OCI-LY7 (cell line): ENCODE data around the gene CAMSAP3. TPM values are rescaled to one million over a fixed set of nuclear protein-coding genes. Genes with fewer than 3 reads are reported as not detected.

Source experiments
- BruUV-seq: library from RNA; stranded (reverse); fragments of 400-500 nt; replicated peaks from 2 replicates; lab custom pipeline; 2021; lab: Mats Ljungman, UMichigan
- CTCF ChIA-PET: fragments of 300-600 bp; sonication (Branson Sonifier 250); formaldehyde crosslinking; loops from one replicate; lab custom pipeline; 2022; ENCODE audit warnings: antibody characterized with exemption; ENCODE audit not compliant: unreplicated experiment; lab: Charles Lee
- POLR2A ChIA-PET: fragments of 300-600 bp; sonication (Branson Sonifier 250); formaldehyde crosslinking; loops from one replicate; lab custom pipeline; 2022; ENCODE audit warnings: antibody characterized with exemption; lab: Charles Lee
- DNase-seq: peaks from one replicate; pipeline ENCODE4 v3.0.0-alpha.2; 2015; ENCODE audit warnings: low spot score
- H2AFZ ChIP-seq: fragments of 200-600 bp; sonication (generic), shearing (Covaris generic); 2 replicates; pipeline ENCODE4 v1.6.1; 2014; ENCODE audit warnings: mild to moderate bottlenecking, antibody characterized with exemption, low read length, moderate library complexity
- H3K27ac ChIP-seq: fragments of 200-600 bp; sonication (generic); 2 replicates; pipeline ENCODE4 v1.5.1; 2014; ENCODE audit warnings: mixed run types, low read depth, mild to moderate bottlenecking, moderate library complexity, low read length, inconsistent platforms; ENCODE audit not compliant: poor library complexity, severe bottlenecking
- H3K36me3 ChIP-seq: fragments of 200-600 bp; sonication (generic); 2 replicates; pipeline ENCODE4 v1.6.1; 2014; ENCODE audit warnings: mild to moderate bottlenecking, antibody characterized with exemption, low read length, moderate library complexity, mixed read lengths; ENCODE audit not compliant: insufficient read depth
- H3K4me1 ChIP-seq: fragments of 200-600 bp; sonication (generic); 2 replicates; pipeline ENCODE4 v1.5.1; 2014; ENCODE audit warnings: mild to moderate bottlenecking, low read length; ENCODE audit not compliant: insufficient read depth, poor library complexity, severe bottlenecking
- H3K4me2 ChIP-seq: fragments of 200-600 bp; sonication (generic); 2 replicates; pipeline ENCODE4 v1.6.1; 2014; ENCODE audit warnings: mild to moderate bottlenecking, low read length
- H3K4me3 ChIP-seq: fragments of 200-600 bp; sonication (generic); 2 replicates; pipeline ENCODE4 v1.5.1; 2014; ENCODE audit warnings: mild to moderate bottlenecking, low read depth, low read length; ENCODE audit not compliant: poor library complexity, severe bottlenecking
- H3K79me2 ChIP-seq: fragments of 200-600 bp; sonication (generic); 2 replicates; pipeline ENCODE4 v1.6.1; 2016; ENCODE audit warnings: low read depth, mild to moderate bottlenecking, low read length, moderate library complexity, mixed read lengths; ENCODE audit not compliant: insufficient read depth
- H3K9me2 ChIP-seq: fragments of 200-600 bp; sonication (generic); 2 replicates; pipeline ENCODE4 v1.6.1; 2016; ENCODE audit warnings: mild to moderate bottlenecking, low read length, mixed read lengths; ENCODE audit not compliant: insufficient read depth
- H3K9me3 ChIP-seq: fragments of 200-600 bp; sonication (generic); 2 replicates; pipeline ENCODE4 v1.6.1; 2014; ENCODE audit warnings: mild to moderate bottlenecking, mixed run types, low read length, mixed read lengths
- H4K20me1 ChIP-seq: fragments of 200-600 bp; sonication (generic); 2 replicates; pipeline ENCODE4 v1.6.1; 2014; ENCODE audit warnings: mild to moderate bottlenecking, antibody characterized with exemption, low read length, moderate library complexity, mixed read lengths; ENCODE audit not compliant: insufficient read depth
- EZH2phosphoT487 ChIP-seq: fragments of 200-600 bp; sonication (generic); IDR thresholded peaks from 2 replicates; pipeline ENCODE4 v1.6.1; 2018; ENCODE audit warnings: low read depth, borderline replicate concordance, mild to moderate bottlenecking, mixed run types, antibody characterized with exemption, low read length, moderate library complexity, mixed read lengths
- intact Hi-C: fragments of 100-400 bp; cut with micrococcal nuclease; formaldehyde crosslinking; loops from one replicate; pipeline ENCODE4 v1.10.0; 2022; ENCODE audit not compliant: unreplicated experiment
- total RNA-seq, 2 experiments: library from RNA; depleted of rRNA in 1 of 2; stranded (reverse); fragments of >200 nt in 1 of 2; shearing (Covaris generic) in 1 of 2; gene quantifications; 2 replicates each; pipeline ENCODE4 v1.2.3, GENCODE V29; 2014 to 2022
- TF ChIP-seq, protein P1 (sequence below): fragments of 200-600 bp; sonication (generic); conservative IDR thresholded peaks from 2 replicates; pipeline ENCODE4 v1.5.1; 2014; ENCODE audit warnings: mild to moderate bottlenecking, antibody characterized with exemption, low read length, moderate library complexity, mixed read lengths

Gene CAMSAP3
- total RNA-seq, 2 experiments from 2014 or later, result 1.6 to 1.9 TPM

DNA sequence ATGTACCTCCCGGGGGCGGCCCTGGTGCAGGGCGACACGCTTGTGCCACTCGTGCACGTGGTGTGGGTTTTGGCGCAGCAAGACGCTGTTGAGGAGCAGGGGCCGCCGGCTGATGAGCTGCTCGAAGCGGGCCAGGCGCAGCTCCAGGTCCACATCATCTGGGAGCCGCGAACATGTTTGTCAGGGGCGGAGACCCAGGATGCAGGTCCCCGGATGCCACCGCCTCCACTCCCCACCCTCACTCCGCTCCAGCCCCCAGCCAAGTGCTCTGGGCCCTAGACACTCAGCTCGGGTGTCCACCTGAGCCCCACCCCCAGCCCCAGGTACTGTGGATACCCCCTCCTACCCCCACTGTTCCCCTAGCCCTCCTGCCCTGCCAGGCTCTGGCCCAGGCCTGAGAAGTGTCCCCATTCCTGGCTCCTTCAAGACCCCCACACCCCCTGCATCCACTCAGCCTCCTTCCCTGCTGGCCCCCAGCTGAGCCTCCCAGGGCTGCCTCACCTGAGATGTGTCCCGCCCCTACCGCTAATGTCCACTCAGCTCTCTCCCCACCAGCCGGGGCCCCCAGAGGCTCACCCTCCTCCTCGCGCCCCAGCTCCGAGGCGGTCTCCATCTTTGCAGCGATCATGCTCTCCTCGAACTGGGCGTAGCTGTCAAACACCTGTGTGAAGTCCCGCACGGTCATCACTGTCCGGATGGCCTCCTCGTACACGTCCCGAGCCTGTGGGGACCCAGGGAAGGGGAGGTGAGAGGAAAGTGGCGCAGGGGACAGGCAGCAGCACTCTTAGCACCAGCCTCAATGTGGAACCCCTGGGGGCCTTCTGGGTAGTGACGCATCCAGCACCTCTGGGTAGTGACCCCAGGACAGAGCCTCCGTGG, 28.3 kb downstream of the CAMSAP3 start:
- Histone ChIP-seq H3K9me3 (no peaks in the 10 kb centered on the region), H3K27ac (no peak overlapping the region), H3K4me3 (no peak overlapping the region), H3K4me1 (peaks cover 8% of the 10 kb centered on the region), H3K9me2 (no peaks in the 10 kb centered on the region), H2AFZ (no peak overlapping the region), H3K4me2 (no peak overlapping the region), H3K36me3 (peaks cover 49% of the 10 kb centered on the region), H4K20me1 (0 out of 2 replicates have a peak, but pooled peaks cover 6% of the 10 kb centered on the region), H3K79me2 (peaks cover 17% of the 10 kb centered on the region)
- TF ChIP-seq, protein P1, sequence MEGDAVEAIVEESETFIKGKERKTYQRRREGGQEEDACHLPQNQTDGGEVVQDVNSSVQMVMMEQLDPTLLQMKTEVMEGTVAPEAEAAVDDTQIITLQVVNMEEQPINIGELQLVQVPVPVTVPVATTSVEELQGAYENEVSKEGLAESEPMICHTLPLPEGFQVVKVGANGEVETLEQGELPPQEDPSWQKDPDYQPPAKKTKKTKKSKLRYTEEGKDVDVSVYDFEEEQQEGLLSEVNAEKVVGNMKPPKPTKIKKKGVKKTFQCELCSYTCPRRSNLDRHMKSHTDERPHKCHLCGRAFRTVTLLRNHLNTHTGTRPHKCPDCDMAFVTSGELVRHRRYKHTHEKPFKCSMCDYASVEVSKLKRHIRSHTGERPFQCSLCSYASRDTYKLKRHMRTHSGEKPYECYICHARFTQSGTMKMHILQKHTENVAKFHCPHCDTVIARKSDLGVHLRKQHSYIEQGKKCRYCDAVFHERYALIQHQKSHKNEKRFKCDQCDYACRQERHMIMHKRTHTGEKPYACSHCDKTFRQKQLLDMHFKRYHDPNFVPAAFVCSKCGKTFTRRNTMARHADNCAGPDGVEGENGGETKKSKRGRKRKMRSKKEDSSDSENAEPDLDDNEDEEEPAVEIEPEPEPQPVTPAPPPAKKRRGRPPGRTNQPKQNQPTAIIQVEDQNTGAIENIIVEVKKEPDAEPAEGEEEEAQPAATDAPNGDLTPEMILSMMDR, result no peak
- TF ChIP-seq EZH2phosphoT487, result no peak
- ChIA-PET POLR2A (interaction anchor here (0.6 kb wide), 1 partner anchor 54 kb away, joined by 4 read pairs; no protein-coding TSS in a partner anchor), CTCF (no interaction called here)
- intact Hi-C loops, result no loop called here
- no peak for DNase-seq
- BruUV-seq, result no TSS peak

DNA sequence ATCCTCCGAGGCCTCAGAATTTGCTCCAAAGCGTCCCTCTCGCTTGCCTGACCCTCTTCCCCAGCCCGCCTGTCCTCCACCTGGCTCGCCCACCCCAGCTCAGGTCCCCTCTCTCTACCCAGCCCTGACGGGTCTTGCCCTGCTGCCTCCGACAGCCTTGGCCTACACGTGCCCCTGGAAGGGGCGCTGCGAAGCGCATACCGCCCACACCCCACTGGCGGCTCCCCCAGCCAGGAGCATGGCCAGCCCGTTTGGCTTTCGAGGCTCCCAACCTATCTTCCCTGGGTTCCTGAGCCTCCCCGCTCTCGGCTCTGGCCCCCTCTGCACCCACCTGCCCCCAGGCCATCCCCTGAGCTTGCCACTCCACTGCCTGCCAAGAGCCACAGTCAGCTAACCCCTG, 29.1 kb downstream of the CAMSAP3 start:
- no TSS peak for BruUV-seq
- no peak for TF ChIP-seq EZH2phosphoT487
- TF ChIP-seq, protein P1, result no peak
- intact Hi-C loops, result no loop called here

More for the DNA sequence above, 29.1 kb downstream of the CAMSAP3 start:
- Histone ChIP-seq H4K20me1 (0 out of 2 replicates have a peak, but pooled peaks cover 6% of the 10 kb centered on the region), H3K9me3 (no peaks in the 10 kb centered on the region), H3K36me3 (peaks cover 46% of the 10 kb centered on the region), H3K79me2 (peaks cover 23% of the 10 kb centered on the region), H3K4me2 (no peak overlapping the region), H3K27ac (no peak overlapping the region), H3K4me1 (peaks cover 8% of the 10 kb centered on the region), H3K9me2 (no peaks in the 10 kb centered on the region), H3K4me3 (no peak overlapping the region), H2AFZ (no peak overlapping the region)
- DNase-seq, result no peak
- POLR2A ChIA-PET, result no interaction called here
- CTCF ChIA-PET, result no interaction called here
